Prostate gland (tissue), 2 donors: ENCODE data around the gene LIX1L.

Experiments
- POLR2A ChIP-seq: fragments of 450-650 bp; IDR thresholded peaks from one replicate; pipeline ENCODE4 v1.6.1; 2016; ENCODE audit warnings: antibody characterized with exemption, mild to moderate bottlenecking
- TF ChIP-seq, protein P1 (sequence below), 4 experiments: fragments of 200-600 bp in 2 of 4; fragments of 450-650 bp in 2 of 4; sonication (generic) in 2 of 4; IDR thresholded peaks; 1 replicate in 3 of 4; 2 replicates in 1 of 4; pipeline ENCODE4 v1.5.1; 2016 to 2019; ENCODE audit warnings: antibody characterized with exemption in 4 of 4, mild to moderate bottlenecking in 2 of 4, moderate library complexity in 2 of 4

DNA sequence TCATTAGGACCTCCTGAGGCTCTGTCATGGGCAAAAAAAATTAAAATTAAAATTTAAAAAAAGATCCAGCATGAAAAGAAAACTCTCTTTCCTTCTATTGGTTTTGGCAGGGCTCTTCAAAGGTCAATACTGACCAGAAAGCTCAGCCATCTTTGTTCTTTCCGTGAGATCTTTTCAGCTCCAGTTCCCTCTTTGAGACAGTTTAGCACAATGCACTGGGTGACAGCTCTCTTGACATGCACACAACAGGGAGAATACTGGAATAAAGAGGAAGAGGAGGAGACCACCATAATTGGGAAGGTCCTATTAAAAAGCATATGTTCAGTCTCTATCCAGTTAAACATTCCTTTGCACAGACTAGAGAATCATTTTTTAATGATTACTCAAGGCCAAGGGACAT, 6.3 kb downstream of the LIX1L start:
- TF ChIP-seq POLR2A, result no peak
- TF ChIP-seq, protein P1, sequence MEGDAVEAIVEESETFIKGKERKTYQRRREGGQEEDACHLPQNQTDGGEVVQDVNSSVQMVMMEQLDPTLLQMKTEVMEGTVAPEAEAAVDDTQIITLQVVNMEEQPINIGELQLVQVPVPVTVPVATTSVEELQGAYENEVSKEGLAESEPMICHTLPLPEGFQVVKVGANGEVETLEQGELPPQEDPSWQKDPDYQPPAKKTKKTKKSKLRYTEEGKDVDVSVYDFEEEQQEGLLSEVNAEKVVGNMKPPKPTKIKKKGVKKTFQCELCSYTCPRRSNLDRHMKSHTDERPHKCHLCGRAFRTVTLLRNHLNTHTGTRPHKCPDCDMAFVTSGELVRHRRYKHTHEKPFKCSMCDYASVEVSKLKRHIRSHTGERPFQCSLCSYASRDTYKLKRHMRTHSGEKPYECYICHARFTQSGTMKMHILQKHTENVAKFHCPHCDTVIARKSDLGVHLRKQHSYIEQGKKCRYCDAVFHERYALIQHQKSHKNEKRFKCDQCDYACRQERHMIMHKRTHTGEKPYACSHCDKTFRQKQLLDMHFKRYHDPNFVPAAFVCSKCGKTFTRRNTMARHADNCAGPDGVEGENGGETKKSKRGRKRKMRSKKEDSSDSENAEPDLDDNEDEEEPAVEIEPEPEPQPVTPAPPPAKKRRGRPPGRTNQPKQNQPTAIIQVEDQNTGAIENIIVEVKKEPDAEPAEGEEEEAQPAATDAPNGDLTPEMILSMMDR (IDR thresholded peaks at IDR 0.05), result no peak
